ENCODE results near the gene ELMO1. TPM values are rescaled to one million over a fixed set of nuclear protein-coding genes. Genes with fewer than 3 reads are reported as not detected.

The ELMO1 gene
- total RNA-seq, 1 experiment from 2014 or later, result 21.7 TPM

DNA sequence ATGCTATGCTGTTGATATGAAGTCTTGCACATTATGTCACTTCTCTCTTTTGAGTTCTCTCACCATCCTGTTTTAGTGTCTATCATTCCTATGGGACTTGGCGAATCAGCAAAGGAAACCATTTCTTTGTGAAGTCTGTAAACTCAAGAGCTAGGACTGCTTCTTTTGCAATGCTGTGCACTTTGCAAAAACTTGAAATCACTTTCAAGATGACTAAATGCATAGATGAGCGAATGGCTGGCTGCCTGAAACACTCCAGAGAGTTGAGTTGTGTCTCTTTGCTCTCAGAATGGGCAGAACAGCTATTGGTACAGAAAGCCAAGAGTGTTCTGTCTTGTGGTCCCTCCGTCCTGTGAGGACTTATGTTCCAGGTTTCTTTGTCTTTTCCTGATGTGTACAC is 18.3 kb upstream of the ELMO1 start:
- DNase-seq (ENCODE audit: low read depth), result no peak

DNA sequence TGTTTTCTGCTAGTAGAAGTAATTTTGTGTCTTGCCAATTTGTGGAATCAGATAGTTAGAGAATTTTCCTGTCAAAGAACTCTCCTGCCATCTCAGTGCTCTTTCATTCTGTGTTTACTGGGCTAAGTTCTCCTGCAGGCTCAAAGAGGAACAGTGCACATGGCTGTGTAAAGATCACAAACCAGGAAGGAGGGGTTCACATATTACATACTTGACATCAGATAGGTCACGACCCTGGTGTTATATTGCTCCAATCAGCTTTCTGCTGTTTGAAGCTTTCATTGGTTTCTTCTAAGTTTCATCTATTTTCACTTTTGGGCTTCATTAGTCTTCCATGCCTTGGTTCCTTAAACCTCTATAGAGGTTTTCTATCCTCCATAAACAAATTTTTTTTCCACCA is 13.5 kb upstream of the ELMO1 start:
- DNase-seq (ENCODE audit: low read depth), result no peak

DNA sequence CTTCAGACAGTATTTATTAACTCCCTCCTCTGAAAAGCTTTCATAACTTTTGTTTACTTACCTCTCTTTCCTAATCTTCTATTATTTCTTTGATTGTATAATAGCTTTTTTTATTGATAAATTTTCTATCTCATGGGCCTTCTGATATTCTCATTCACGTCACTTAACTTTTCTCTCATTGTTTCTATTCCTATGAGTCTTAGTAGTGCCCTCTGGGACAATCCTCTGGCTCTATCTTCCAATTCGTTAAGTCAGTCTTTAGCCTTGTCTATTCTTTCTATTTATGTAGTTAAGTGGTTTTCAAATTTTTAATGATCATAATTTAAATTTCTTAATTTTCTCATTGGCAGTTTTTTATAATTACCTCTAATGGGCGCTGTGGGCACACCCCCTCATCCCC is 6.4 kb upstream of the ELMO1 start:
- no peak for DNase-seq (ENCODE audit: low read depth)

DNA sequence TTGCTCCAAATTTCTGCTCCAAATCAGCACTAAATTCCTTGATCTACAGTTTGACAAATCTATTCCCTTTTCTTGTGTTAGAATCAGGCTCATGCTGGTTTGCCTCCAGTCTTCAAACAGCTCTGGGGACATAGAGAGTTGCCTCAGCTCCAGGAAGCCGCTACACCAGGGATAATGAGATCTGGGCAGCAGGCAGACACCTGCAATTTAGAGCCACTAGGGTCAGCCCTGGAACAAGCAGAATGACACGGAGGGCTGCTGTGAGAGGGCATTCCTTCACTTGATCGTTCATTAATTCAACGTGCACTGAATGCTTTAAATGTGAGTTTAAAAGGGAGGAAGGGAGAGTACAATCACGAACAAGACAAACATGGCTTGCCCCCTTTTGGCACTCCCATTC is 3.7 kb upstream of the ELMO1 start:
- DNase-seq (ENCODE audit: low read depth), result no peak

DNA sequence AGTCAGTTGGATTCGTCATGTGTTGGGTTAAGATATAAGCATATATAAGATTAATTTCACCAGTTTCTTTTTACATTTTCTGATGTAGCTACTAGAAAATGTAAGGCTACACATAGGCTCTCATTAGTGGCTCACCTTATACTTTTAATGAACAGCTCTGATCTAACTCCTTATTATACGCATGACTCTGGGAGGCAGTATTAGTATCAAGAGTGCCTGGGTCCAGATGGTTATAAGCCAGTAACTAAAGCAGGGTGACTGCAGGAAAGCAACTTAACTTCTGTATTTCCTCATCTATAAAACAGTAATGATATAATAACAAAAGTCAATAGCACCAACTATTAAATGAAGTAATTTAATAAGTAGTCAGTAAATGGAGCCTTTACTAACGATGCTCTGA is 1.4 kb upstream of the ELMO1 start:
- DNase-seq (ENCODE audit: low read depth), result no peak

DNA sequence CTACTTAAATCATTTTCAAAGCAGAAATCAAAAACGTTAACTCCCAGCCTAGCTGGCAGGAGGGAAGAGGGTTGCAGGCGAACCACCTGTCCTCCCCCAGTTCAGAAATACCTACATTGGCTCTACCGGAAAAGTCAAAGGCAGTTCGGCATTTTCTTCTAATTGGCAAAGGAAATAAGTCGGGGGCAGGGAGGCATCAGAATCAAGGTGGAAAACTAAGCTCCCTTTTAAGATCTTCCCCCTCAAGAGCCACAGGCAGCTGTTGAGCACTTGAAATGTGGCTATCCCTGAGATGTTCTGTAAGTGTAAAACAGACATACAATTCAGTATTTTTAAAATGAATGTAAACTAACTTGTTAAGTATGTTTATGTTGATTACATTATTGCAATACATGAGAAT is 957 bp upstream of the ELMO1 start:
- DNase-seq (ENCODE audit: low read depth), result no peak

DNA sequence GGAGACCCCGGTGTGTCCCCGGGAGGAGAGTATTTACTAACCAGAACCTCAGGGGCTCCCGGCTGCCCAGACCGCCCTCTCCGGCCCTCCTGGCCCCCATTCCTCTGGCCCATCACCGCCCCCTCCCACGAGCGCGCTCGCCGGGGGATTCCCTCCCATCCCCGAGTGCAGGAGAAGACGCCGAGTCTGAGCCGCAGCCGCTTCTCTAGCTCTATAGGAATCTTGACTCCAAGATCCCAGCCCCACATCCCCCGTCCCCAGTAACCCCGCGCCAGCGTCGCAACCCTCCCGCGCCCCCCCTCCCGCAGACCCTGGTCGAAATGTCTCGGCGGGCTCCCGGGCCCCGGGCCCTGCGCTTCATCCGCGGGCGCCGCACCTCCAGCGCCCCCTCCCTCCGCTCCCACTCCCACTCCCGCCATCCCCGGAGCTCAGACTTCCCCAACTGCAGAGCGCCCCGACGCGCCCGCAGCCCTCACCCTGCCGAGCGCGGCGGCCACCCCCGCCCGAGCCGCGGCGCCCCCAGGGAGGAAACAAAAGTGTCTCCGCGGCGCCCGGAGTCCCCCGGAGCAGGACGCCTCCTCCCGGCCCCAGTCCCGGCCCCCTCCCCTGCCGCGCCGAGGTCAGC is 541 bp downstream of the ELMO1 start:
- peak; percentile 7 for DNase-seq (ENCODE audit: low read depth)

DNA sequence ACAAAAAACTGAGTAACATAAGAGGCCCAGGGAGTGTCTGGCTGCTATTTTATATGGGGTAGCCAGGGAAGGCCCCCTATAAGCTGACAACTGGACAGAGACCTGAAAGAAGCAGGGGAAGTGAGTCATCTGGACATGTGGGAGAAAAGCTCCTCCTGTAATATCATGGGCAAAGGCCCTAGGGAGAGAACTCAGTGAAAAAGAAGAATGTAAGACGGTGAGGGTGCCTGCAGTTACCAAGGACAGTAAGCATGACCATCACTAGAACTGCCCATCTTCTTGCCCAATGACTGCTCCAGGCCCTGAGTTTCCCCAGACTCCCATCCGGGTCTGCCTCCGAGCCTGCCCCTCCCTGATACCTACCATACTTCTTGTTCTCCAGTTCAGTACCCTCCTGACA is 2.3 kb downstream of the ELMO1 start:
- peak; percentile 54 for DNase-seq (ENCODE audit: low read depth)

DNA sequence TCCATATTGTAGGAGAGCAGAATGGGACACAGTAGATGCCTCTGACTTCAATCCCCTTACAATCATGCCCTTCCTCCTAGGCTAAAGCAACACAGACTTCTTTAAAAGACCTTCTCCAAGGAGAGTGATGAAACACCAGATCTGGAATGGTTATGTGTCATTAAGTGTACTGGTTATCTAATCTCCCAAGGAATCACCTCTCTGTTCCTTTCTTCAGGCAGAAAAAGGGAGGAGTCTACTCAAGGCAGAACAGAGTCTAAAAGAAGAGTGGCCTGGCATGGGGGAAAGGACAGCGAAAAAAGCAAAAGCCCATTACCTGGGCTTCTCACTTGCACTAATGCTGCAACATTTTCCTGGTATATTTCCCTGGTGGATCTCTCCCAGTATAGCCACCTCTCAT is 2.9 kb downstream of the ELMO1 start:
- no peak for DNase-seq (ENCODE audit: low read depth)

DNA sequence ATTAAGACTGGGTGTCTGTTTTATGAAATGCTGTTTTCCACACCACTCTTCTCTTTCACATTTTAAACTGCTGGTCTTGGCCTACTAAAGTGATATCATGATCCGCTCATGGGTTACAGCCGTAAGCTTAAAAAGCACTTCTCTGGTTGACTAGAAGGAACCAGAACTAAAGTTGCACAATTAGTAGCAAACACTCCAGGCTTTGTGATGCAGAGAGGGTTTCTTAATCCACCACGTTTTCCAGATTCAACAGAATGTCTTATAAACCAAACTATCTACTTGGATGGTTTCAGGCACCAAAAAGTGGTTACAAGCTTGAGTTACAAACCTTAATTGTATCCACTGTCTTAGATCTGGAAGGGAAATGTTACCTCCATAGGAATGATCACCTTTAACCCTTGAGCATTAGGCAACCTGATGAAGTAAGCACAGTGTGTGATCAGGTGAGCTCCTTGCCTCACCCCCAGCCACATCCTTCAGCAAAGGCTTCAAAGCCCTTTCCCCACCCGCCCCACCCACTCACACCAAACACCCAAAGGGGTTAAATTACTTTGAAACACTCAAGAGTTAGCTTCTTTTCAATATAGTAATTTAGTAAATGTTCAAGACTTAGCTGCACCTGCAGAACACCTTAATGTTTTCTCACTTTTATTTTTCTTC is 3.5 kb downstream of the ELMO1 start:
- DNase-seq (ENCODE audit: low read depth), result no peak

DNA sequence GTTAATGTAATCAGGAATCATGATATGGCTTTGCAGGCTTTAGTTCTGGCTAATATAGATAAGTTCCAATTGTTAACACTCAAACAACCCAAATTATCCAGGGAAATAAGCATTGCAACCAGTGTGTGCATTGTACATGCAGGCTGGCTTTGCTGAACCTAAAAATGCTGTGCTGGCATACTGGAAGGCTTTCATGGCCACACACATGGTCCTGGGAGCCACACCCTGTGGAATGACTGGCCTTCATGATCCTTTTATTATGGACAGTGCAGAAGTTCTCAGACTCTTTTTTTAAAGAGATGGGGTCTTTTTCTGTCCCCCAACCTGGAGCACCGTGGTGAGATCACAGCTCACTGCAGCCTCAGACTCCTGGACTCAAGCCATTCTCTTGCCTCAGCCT is 5.0 kb downstream of the ELMO1 start:
- DNase-seq (ENCODE audit: low read depth), result no peak

DNA sequence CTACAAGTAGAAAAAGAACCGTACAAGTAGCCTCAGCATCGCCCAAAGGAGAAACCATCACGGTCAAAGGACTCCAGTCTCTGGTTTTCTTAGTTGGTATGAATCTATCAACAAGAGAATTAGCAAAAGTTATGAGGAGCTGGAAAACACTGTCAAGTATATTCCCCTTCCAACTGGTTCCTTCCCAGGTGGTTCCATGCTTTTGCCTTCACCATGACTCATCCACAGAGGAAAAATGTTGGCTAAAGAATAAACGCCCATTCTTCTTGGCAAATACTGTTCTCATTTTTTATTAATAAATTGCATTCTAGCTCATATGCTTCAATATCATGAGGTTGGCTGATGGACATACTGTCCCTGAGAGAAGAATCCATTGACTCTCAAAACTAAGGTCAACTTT is 6.4 kb downstream of the ELMO1 start:
- peak; percentile 18 for DNase-seq (ENCODE audit: low read depth)

DNA sequence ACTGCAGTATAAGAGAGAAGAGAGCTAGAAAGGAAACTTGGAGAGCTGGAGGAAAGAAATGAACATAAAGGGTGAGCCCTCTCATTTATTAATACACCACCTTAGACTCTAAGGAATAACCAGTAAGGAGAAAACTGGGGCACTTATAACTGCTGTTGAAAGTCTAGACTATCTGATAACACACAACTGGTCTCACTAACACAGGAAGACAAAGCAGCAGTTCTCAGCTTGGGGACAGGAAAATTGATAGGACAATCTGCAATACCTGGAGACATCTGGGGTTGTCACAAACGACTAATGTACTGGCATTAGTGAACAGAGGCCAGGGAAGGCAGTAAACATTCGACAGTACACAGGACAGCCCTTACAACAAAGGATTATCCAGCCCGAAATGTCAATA is 6.8 kb downstream of the ELMO1 start:
- no peak for DNase-seq (ENCODE audit: low read depth)

DNA sequence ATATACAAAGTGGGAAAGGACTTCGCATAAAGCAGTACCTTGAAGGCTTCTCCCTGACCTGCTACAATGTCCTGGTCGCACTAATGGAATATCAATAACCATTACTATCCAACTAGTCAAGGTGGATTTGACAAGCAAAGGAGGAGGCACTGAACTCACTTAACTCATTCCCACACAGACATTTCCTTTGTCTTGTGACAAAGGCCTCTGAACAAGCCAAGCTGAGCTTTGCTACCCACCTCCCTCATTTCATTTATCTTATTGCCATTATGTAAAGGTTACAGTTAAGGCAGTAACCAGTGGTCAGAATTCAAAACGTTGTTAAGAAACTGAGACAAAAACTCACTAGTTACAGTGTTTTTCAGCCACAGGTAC is 7.3 kb downstream of the ELMO1 start:
- DNase-seq (ENCODE audit: low read depth), result no peak

DNA sequence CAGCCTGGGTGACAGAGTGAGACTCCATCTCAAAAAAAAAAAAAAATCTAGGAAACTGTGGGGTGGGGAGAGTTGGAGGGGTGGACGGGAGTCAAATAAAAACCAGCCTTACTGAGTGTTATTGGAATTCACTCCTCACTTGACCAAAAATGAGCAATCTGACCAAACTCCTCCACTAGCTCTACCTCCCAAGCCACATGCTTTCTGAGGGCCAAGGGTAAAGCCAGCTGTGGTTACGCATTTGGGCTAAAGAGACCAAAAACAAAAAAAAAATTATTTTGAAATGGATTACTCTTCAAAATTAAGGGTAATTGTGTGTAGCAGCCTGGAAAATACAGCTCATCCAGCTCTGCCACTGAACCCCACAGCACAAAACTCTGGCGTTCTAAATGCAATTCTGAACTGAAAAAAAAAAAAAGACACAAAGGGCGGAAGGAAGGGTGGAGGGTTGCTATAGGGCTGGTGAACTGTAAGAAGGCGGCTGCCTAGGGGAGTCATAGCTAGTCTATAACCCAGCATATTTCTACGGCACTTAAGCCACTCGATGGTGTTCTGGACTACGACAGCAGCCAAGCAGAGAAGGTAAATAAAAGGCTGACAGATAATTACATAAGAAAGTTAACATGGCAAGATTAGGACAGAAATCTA is 7.8 kb downstream of the ELMO1 start:
- peak; percentile 17 for DNase-seq (ENCODE audit: low read depth)

DNA sequence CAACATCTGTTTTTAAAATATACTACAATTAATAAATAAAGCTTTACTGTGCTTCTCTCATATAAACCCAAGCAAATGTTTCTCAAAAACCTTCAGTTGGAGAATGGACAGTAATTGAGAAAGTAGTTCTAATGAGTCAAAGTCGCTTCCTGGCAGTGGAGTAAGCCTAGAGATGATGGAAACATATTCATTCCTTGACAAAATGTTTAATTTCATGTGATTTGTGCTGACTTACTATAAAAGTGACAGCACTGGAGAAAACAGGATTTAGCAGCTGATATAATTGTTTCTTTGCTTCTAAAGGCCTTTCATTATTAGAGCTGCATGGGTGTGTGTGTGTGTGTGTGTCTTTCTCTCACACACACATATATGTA is 9.0 kb downstream of the ELMO1 start:
- DNase-seq (ENCODE audit: low read depth), result no peak

DNA sequence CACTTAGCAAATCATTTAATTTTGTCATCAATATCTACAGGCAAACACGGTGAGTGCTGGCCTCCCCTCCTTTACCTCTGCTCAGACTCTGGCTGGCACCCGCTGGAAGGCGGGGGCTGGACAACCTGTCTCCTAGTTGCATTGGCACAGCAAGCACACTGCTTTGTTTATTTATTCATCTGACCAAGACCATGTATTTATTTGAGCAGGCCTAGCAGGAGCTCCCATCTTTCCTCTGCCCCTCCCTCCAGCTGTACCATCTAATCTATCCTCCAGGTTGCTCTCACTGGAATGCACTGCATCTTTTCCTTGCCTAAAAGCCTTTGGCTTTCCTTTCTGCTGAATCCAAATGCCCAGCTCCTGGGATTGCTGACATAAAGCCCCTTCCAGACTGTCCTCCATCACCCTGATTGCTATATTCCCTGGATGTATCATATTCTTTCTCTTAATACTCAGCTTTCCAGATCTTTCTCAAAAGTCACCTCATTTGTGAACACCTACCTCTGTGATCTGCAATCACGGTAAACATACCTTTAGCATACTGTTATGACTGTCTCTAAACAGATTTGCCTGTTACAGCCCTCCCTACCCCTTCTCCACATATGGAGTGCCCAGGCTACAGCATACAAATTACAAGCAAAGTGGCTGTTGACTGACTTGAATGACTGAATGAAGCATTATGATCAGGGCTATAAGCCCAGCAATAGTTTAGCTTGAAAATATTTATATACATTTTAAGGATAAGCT is 9.6 kb downstream of the ELMO1 start:
- DNase-seq (ENCODE audit: low read depth), result peak; percentile 56

DNA sequence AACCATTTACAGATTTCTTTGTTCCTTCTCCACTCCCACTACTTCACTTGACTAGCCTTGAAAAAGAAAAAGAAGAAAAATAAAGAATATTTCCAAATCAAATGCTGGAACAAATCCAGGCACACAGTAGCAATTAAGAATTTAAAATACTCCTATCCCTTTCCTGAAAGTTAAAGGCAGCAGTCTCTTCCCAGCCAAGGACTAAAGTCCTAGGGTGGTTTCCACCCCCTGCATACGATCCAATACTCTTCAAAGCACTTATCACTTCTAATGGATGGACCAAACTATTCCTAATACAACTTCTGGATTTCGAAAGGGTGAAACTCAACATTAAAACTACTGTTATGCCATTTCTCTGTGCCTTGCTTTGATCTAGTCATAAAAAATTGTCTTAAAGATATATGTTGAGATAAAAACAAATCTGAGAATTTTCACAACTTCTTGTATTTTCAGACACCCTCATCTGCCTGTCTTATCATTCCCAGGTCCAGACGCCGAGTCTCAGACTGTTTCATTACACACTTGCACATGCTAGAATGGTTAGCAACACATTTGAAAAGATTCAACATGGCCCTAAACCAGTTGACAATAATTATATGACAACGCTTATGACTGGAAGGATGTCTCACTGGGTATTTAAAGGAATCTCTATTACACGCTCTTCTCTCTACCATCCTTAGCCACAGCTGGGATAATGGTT is 13.4 kb downstream of the ELMO1 start:
- DNase-seq (ENCODE audit: low read depth), result no peak

DNA sequence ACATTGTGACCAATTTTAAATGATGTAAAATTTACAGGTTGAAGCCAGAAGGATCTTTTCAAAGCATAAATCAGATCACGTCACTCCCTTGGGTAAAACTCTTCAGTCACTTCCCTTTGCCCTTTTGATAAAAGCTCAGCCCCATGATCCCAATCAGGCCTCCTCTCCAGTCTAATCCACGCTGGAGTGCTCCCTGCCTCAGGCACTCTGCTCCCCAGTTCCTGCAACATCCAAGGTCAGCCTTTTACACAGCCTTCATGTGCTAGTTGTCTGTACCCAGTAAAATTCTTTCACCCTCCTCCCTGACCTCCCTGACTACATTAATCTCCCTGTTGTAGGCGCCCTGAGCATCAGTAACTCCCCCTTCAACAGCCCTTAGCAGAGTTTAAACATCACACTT is 14.1 kb downstream of the ELMO1 start:
- DNase-seq (ENCODE audit: low read depth), result no peak

DNA sequence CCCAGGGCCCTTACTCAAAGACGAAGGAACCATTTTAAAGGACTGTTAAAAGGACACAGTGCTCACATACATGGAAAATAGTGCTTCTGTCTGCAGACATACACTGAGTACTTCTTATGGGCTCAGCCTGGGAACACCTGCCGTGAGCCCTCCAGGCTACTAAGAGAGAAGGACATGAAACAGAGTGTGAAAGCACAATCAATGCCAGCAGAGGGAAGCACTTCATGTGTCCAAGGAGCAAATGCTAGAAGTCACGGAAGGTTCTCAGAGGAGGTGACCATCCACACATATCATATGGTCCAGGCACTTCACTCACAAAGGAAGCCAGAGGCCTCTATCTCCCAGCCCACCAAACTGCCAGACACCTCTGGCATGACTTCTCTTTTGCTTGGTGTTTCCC is 15.5 kb downstream of the ELMO1 start:
- DNase-seq (ENCODE audit: low read depth), result peak; percentile 13

DNA sequence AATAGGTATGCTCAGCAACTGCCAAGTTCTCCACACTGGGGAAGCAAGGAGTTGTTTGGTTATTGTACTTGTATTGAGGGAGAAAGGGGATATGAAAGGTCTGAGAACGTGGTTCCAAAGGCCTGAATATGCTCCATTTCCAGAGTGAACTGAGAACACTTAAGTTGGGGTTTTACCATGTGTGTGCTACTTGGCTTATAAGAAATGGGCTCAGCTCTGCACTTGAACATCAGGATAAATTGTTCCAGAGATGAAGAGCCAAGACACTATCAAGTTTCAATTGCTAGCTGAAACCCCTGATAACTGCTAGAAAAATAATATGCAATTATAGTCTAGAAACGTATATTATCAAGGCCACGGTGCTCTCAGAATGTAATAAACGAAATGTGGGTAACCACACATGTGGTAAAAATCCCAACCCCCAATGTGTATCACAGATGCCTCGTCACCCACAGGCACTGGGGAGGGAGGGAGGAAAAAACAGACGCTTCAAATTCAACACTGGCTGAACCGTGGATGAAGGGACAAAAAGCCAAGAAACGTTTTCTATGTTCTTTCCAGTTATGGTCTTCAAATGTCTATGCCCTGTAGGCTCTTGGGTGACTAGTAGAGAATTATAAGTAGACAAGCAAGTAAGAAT is 16.3 kb downstream of the ELMO1 start:
- no peak for DNase-seq (ENCODE audit: low read depth)

DNA sequence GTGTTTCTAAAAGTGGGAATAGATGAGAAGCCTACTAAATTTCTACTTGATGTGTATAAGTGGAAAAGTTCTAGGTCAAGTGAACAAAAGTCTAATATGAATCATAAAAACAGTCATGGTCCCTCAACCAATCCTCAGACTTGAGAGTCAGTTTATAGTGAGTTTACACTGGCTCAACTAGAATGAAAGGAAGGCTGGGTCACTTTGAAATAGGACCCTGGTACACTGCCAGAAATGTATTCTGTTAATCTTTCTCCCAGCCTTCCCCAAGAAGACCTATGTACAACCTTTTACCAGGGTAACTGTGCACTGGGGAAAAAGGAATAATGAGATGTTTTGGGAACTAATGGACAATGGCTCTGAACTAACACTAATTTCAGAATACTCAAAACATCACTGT is 17.3 kb downstream of the ELMO1 start:
- DNase-seq (ENCODE audit: low read depth), result no peak
